ENCODE data around the gene HDAC4.
A peak's percentile ranks its signal among the peaks of the same experiment; 100 is the strongest.

HDAC4 gene

DNA sequence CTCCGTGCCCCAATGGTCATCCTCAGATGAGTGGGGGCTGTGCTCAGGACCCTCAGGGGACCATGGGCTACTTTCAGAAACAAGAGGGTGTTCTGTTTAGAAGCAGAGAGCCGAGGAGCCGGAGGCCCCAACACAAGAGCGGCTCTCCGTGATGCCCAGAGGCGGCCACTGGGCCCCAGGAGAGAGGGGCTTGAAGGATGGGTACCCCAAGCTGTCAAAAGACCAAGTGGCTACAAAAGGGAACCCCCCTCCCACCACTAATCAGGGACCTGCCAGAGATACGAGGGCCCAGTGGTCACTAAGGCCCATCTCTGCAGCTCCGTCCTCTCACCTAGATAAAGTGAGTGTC lies 93.6 kb downstream of the HDAC4 start:
- H3K4me1 ChIP-seq (ENCODE audit: control insufficient read depth, insufficient read depth, low read length): peaks cover 57% of the 10 kb centered on the region

DNA sequence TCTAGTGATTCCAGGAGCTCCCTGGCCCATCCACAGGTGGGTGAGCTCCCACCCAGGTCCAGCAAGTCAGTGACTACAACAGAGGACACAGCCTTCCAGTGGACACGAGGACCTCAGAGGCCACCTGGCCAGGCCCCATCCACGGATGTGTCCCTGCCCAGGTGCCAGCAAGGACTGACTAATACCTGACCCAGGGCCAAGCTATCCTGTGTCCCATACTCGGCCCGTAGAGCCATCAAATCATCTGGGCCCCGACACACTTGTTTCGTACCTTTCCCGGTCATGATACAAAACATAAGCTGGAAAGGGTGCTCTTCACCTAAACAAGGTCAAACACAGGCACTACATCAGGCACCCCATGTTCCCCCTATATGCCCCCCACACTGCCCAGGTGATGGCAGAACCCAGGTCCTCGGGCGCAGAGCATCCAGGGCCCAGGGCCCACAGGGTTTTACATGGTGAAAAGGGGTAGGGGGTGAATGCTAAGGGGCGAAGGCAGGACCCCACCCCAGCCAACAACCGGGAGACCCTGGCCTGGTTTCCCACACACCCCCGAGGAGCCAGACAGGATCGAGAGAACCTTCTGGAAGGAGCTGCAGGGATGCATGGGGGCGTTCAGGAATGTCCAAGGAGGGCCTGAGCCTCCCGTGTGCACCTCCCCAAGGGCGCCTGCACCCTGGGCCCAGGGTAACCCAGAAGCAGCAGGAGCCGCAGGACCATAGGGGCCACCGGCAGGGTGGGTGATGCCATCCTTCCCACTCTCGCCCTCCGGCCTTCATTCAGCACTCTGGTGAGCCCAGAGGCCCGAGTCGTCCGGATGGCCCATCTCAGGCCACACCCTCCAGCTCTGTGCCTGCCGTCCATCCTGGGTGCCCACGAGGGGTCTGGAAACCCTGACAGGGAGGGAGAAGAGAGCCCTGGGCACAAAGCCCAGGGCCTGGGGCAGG lies 94.3 kb downstream of the HDAC4 start:
- no peaks in the 10 kb centered on the region for H3K36me3 ChIP-seq (ENCODE audit: control insufficient read depth, insufficient read depth, low read length, severe bottlenecking)
- no peaks in the 10 kb centered on the region for H3K27me3 ChIP-seq (replicated peaks; ENCODE audit: control insufficient read depth, insufficient read depth, low read length)
- no peak for DNase-seq (ENCODE audit: low read depth)
- no peaks in the 10 kb centered on the region for H3K9me3 ChIP-seq (ENCODE audit: control insufficient read depth, low read length)
- H3K4me3 ChIP-seq (ENCODE audit: low read length): no peak overlapping the region
- peaks cover 57% of the 10 kb centered on the region for H3K4me1 ChIP-seq (ENCODE audit: control insufficient read depth, insufficient read depth, low read length)
- H3K9ac ChIP-seq (ENCODE audit: low read length): no peak overlapping the region

More for the DNA sequence above, 93.6 kb downstream of the HDAC4 start:
- no peak for DNase-seq (ENCODE audit: low read depth)
- H3K27me3 ChIP-seq (replicated peaks; ENCODE audit: control insufficient read depth, insufficient read depth, low read length): no peaks in the 10 kb centered on the region
- H3K4me3 ChIP-seq (ENCODE audit: low read length): no peak overlapping the region
- H3K9me3 ChIP-seq (ENCODE audit: control insufficient read depth, low read length): no peaks in the 10 kb centered on the region
- H3K9ac ChIP-seq (ENCODE audit: low read length): no peak overlapping the region
- H3K36me3 ChIP-seq (ENCODE audit: control insufficient read depth, insufficient read depth, low read length, severe bottlenecking): no peaks in the 10 kb centered on the region

- no peak overlapping the region for H3K4me3 ChIP-seq (ENCODE audit: low read length)
- peak overlapping the region; percentile 5 for H3K9ac ChIP-seq (ENCODE audit: low read length)
- H3K4me1 ChIP-seq (ENCODE audit: control insufficient read depth, insufficient read depth, low read length): peaks cover 50% of the 10 kb centered on the region
- H3K27me3 ChIP-seq (replicated peaks; ENCODE audit: control insufficient read depth, insufficient read depth, low read length): no peaks in the 10 kb centered on the region
- no peaks in the 10 kb centered on the region for H3K9me3 ChIP-seq (ENCODE audit: control insufficient read depth, low read length)
- no peaks in the 10 kb centered on the region for H3K36me3 ChIP-seq (ENCODE audit: control insufficient read depth, insufficient read depth, low read length, severe bottlenecking)
- no peak for DNase-seq (ENCODE audit: low read depth)
Measured at GRCh38 chr2:239305771-239306170, 95.0 kb downstream of the HDAC4 start.

DNA sequence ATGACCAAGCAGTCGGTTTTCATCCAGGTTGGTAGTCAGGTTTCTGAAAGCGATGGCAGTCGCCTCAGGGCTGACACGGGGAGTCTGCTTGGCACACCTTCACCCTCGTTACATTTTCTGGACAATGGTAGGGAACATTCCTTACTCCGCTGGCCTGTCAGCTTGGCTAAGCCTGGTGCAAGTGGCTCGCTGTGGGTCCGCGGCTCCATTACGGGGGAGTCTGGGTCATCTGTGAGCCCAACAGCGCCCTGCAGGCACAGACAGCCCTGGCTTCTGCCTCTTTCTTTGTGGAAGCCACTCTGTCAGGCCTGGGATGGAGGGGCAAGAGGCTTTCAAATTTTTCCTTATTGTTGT lies 95.6 kb downstream of the HDAC4 start:
- DNase-seq (ENCODE audit: low read depth): no peak
- no peaks in the 10 kb centered on the region for H3K27me3 ChIP-seq (replicated peaks; ENCODE audit: control insufficient read depth, insufficient read depth, low read length)
- H3K36me3 ChIP-seq (ENCODE audit: control insufficient read depth, insufficient read depth, low read length, severe bottlenecking): no peaks in the 10 kb centered on the region
- H3K4me1 ChIP-seq (ENCODE audit: control insufficient read depth, insufficient read depth, low read length): peaks cover 44% of the 10 kb centered on the region
- no peak overlapping the region for H3K4me3 ChIP-seq (ENCODE audit: low read length)
- no peaks in the 10 kb centered on the region for H3K9me3 ChIP-seq (ENCODE audit: control insufficient read depth, low read length)
- no peak overlapping the region for H3K9ac ChIP-seq (ENCODE audit: low read length)

DNA sequence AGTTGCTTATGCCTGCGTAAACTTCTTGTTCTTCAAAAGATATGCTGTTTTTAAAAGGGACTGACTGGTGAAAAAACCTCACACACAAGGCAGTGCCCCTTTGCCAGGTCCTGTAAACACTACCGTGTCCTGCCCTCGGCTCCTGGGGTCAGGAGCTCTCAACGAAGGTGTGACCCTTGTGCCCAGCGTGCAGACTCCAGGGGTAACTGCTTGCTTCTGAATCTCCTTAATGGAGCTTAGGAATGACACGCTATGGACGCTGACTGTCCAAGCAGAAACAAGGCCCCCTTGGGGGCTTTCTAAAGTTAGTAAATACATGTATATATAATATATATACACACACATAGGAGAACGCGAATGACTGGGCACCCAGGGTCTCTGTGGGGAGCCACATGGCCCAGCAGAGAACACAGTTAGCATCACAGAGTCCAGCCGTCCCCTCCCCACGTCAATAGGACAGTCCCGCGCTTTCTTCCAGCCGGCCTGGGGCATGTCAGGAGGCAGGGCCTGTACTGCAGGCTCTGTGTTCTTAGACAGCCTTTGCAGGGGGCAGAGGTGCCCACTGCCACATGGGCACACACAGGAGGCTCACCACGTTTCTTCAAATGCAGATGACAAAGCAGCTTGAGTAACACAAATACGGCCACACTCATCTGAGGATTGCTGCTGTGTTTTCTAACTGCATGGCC lies 96.1 kb downstream of the HDAC4 start:
- Histone ChIP-seq H3K4me3 (ENCODE audit: low read length) (no peak overlapping the region), H3K36me3 (ENCODE audit: control insufficient read depth, insufficient read depth, low read length, severe bottlenecking) (no peaks in the 10 kb centered on the region), H3K27me3 (replicated peaks; ENCODE audit: control insufficient read depth, insufficient read depth, low read length) (no peaks in the 10 kb centered on the region), H3K9ac (ENCODE audit: low read length) (no peak overlapping the region), H3K9me3 (ENCODE audit: control insufficient read depth, low read length) (no peaks in the 10 kb centered on the region), H3K4me1 (ENCODE audit: control insufficient read depth, insufficient read depth, low read length) (peaks cover 39% of the 10 kb centered on the region)
- DNase-seq (ENCODE audit: low read depth): no peak

DNA sequence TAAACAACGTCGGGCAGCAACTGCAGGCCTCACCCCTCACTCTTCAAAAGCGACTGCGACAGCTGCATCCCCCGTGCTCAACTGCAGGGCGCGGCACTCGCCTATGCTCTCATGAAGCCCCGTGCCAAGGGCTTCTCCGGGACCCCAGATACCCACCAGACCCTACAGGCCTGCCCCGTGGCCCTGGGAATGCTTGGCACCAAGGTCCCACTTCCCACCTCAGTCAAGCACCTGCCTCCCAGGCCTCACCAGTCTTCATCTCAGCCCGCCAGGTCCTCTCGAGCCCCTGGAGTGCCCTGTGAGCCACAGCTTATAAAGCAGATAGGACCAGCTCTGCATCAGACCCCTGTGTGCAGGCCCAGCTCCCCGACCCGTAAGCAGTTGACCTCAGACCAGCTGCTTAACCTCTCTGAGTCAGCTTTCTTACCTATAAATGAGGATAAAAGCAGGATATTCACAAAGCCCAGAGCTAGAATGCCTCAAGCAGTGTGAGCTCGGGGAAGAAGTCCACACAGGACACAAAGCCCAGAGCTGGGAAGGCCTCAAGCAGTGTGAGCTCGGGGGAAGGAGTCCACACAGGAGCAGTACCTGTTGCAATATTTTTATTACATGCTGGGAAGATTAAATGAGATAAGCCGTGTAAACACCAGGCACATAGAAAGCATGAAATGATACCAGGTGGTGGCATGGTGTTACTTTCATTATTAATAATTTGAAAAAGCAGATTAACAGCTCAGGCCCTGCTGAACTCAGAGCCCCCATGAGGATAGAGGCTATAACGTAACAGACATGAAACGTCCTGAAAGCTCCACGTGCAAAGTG lies 96.9 kb downstream of the HDAC4 start:
- Histone ChIP-seq H3K9me3 (ENCODE audit: control insufficient read depth, low read length) (no peaks in the 10 kb centered on the region), H3K9ac (ENCODE audit: low read length) (no peak overlapping the region), H3K36me3 (ENCODE audit: control insufficient read depth, insufficient read depth, low read length, severe bottlenecking) (no peaks in the 10 kb centered on the region), H3K4me1 (ENCODE audit: control insufficient read depth, insufficient read depth, low read length) (peaks cover 31% of the 10 kb centered on the region), H3K27me3 (replicated peaks; ENCODE audit: control insufficient read depth, insufficient read depth, low read length) (no peaks in the 10 kb centered on the region), H3K4me3 (ENCODE audit: low read length) (no peak overlapping the region)
- no peak for DNase-seq (ENCODE audit: low read depth)

DNA sequence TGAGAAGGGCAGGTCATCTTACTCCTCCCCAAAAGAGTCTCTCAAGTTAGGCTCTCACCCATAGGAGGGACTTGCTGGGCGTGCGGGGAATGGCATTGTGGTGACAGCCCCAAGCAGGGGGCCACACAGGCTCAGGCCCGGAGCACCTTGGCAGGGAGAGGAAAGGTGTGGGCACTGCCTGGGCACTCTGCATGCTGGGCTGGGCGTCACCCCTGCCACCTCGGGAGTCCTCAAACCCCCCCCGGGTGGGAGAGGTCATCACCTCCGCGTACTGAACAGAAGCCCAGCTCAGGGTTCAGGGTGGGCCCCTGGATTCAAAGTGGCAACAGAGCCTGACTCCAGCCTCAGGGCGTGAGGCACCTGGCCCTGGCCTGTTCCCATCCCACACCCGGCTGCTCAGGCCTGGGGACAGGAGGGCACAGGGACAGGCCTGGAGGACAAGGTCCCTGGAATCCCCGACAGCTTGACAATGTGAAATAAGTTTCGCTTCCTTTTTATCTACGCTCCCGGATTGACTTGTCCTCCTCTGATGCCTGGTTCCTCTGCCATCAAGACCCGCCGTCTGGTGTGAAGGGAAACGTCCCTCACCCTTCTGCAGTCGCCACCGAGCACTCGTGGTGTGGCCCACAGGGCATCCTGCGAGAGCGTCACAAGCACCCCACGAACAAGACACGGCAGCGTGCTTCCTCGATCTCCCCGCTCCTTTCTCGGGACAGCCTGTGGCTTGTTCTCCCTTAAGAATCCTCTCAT lies 97.8 kb downstream of the HDAC4 start:
- no peaks in the 10 kb centered on the region for H3K36me3 ChIP-seq (ENCODE audit: control insufficient read depth, insufficient read depth, low read length, severe bottlenecking)
- peaks cover 22% of the 10 kb centered on the region for H3K4me1 ChIP-seq (ENCODE audit: control insufficient read depth, insufficient read depth, low read length)
- DNase-seq (ENCODE audit: low read depth): no peak
- no peaks in the 10 kb centered on the region for H3K27me3 ChIP-seq (replicated peaks; ENCODE audit: control insufficient read depth, insufficient read depth, low read length)
- no peak overlapping the region for H3K9ac ChIP-seq (ENCODE audit: low read length)
- no peaks in the 10 kb centered on the region for H3K9me3 ChIP-seq (ENCODE audit: control insufficient read depth, low read length)
- no peak overlapping the region for H3K4me3 ChIP-seq (ENCODE audit: low read length)

DNA sequence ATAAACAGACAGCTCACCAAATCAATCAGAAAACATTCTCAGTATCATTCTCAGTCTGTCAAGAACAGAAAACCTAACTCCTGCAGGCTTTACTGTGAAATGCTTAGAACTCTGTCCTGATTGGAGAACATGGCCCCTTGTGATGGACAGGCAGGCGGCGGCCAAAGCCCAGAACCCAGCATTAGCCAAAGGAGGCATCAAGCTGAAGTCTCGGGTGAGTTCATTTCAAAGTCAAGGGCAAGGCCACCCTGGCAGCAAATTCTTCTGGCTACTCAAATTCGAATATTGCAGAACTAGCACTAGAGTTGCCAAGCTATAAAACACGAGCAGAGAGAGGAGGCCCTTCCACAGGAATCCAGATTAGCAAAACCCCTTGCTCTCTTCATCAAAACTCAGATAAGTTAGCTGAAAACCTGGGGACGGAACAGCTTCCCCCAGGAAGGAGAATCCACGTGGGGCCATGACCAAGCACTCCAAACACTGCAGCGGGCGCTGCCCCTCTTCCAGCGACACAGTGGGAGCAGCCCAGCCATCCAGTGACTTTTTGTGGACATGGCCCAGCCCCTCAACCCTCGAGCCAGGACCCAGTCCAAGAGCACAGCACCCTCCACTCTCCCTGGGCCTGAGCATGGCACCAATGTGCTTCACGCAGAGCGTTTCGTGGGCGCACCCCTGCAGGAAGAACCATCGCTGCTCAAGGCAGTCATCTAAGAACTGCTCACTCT lies 98.6 kb downstream of the HDAC4 start:
- H3K9ac ChIP-seq (ENCODE audit: low read length): no peak overlapping the region
- no peaks in the 10 kb centered on the region for H3K36me3 ChIP-seq (ENCODE audit: control insufficient read depth, insufficient read depth, low read length, severe bottlenecking)
- DNase-seq (ENCODE audit: low read depth): no peak
- H3K4me1 ChIP-seq (ENCODE audit: control insufficient read depth, insufficient read depth, low read length): peaks cover 14% of the 10 kb centered on the region
- no peaks in the 10 kb centered on the region for H3K27me3 ChIP-seq (replicated peaks; ENCODE audit: control insufficient read depth, insufficient read depth, low read length)
- no peaks in the 10 kb centered on the region for H3K9me3 ChIP-seq (ENCODE audit: control insufficient read depth, low read length)
- no peak overlapping the region for H3K4me3 ChIP-seq (ENCODE audit: low read length)

DNA sequence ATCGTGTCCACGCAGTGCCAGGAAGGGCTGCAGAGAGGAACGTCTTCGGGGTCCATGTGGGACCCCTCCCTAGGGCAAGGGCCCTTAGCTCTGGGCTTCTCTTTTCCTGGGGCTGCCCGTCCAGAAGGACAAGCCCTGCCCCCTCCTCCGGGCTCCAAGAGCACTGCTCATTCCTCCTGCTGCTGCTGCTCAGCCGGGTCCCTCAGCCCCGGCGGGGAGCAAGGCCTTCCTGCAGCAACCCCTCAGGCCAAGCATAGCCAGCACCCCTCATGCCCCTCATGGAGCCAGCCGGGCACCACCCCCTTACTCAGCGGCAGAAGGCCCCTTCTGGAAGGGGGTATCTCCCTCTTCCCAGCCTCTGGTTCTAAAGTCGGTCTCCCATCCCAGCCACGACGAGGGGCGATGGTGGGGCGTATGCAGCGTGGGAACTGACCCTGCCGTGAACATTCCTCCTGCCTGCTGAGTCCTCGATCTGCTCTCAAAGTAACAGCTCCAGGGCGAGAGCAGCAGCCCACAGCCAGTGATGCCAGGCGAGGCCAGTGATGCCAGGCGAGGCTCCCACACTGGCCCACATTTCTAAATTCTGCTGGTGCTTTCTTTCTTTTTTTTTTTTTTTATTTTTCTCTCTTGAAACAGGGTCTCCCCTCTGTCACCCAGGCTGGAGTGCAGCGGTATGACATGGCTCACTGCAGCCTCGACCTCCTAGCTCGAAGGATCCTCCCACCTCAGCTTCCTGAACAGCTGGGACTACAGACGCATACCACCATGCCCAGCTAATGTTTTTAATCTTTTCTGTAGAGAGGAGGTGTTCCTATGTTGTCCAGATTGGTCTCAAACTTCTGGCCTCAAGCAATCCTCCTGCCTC lies 99.7 kb downstream of the HDAC4 start:
- Histone ChIP-seq H3K9me3 (ENCODE audit: control insufficient read depth, low read length) (no peaks in the 10 kb centered on the region), H3K4me3 (ENCODE audit: low read length) (peak overlapping the region; percentile 73), H3K9ac (ENCODE audit: low read length) (peak overlapping the region; percentile 72), H3K4me1 (ENCODE audit: control insufficient read depth, insufficient read depth, low read length) (peaks cover 14% of the 10 kb centered on the region), H3K36me3 (ENCODE audit: control insufficient read depth, insufficient read depth, low read length, severe bottlenecking) (no peaks in the 10 kb centered on the region), H3K27me3 (replicated peaks; ENCODE audit: control insufficient read depth, insufficient read depth, low read length) (no peaks in the 10 kb centered on the region)
- DNase-seq (ENCODE audit: low read depth): no peak

DNA sequence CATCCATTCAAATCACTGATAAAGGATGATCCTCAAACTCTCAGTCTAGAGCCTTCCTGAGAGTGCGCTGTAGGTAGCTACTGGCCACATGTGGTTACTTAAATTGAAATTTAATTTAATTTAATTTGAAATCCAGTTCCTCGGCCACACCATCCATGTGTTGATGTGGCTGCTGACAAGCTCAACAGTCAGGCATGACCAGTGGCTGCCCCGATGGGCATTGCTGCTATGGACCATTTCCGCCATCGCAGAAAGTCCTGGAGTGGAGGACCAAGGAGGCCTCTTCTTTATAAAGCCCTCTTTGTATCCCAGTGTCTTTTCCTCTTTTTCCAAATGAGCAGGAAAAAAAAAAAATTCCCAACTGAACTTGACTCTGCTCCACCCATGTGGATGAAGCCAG lies 100.6 kb downstream of the HDAC4 start:
- DNase-seq (ENCODE audit: low read depth): no peak
- Histone ChIP-seq H3K36me3 (ENCODE audit: control insufficient read depth, insufficient read depth, low read length, severe bottlenecking) (no peaks in the 10 kb centered on the region), H3K9me3 (ENCODE audit: control insufficient read depth, low read length) (no peaks in the 10 kb centered on the region), H3K4me3 (ENCODE audit: low read length) (peak overlapping the region; percentile 73), H3K4me1 (ENCODE audit: control insufficient read depth, insufficient read depth, low read length) (peaks cover 16% of the 10 kb centered on the region), H3K27me3 (replicated peaks; ENCODE audit: control insufficient read depth, insufficient read depth, low read length) (no peaks in the 10 kb centered on the region), H3K9ac (ENCODE audit: low read length) (peak overlapping the region; percentile 72)

All from adipocyte (in vitro differentiated cells).